ENCODE measurements around the gene C11orf68.

The C11orf68 gene

DNA sequence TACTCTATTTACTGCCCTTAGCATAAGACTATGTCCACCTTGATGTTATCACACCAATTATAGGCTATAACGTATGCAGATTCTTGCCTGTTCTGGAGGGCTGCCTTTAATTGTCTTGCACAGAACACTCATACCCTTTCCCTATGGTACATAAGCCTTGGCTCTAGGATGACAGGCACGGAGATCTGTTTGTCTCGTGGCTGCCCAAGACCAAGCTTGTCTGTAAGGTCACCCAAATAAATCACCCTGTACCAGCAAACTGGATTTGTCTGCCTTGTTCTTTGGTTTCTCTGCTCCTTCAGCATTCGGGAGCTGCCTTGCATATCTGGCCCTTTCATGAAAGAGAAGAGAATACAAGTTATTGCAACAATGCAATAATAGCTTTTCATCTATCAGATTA is 18.9 kb upstream of the C11orf68 start:
- H3K27ac Mint-ChIP-seq: peak overlapping the region in 1 of 3 experiments; percentile 20
- H3K27me3 Mint-ChIP-seq (ENCODE audit: low read depth): peaks cover 18% of the 10 kb centered on the region
- H3K4me1 Mint-ChIP-seq: peaks cover 12% of the 10 kb centered on the region
- no peak for TF ChIP-seq CTCF (IDR thresholded peaks at IDR 0.05; ENCODE audit: unreplicated experiment in 3 of 3)
- no peaks in the 10 kb centered on the region for H3K36me3 Mint-ChIP-seq (ENCODE audit: low read depth)
- H3K4me3 Mint-ChIP-seq: no peak overlapping the region
- no peaks in the 10 kb centered on the region for H3K9me3 Mint-ChIP-seq

DNA sequence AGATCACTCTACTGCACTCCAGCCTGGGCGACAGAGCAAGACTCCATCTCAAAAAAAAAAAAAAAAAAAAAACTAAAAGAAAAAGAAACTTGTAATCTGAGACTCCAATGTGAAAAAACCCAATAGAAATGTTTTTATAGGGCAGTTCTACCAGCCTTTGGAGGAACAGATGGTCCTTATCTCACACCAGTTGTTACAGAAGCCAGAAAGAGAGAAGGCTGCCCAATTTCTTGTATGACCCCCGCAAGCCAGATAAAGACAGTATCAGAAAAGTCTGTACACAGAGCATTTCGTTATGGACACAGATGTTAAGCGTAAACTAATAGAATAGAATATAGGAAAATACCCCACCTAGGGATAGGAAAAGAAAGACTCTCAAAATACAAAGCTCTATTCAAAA is 15.2 kb upstream of the C11orf68 start:
- H3K27me3 Mint-ChIP-seq (ENCODE audit: low read depth): peaks cover 9% of the 10 kb centered on the region
- TF ChIP-seq CTCF (IDR thresholded peaks at IDR 0.05; ENCODE audit: unreplicated experiment in 3 of 3): no peak
- peak overlapping the region; percentile 52 to 79 (median 59) for H3K27ac Mint-ChIP-seq
- no peak overlapping the region for H3K4me3 Mint-ChIP-seq
- H3K9me3 Mint-ChIP-seq: no peaks in the 10 kb centered on the region
- H3K4me1 Mint-ChIP-seq: peaks cover 6% of the 10 kb centered on the region
- no peaks in the 10 kb centered on the region for H3K36me3 Mint-ChIP-seq (ENCODE audit: low read depth)

GRCh38 chr11:65932558-65932919 is 13.7 kb upstream of the C11orf68 start:
- no peak for TF ChIP-seq CTCF (IDR thresholded peaks at IDR 0.05; ENCODE audit: unreplicated experiment in 3 of 3)
- peaks cover 6% of the 10 kb centered on the region for H3K4me1 Mint-ChIP-seq
- no peak overlapping the region for H3K4me3 Mint-ChIP-seq
- H3K27me3 Mint-ChIP-seq (ENCODE audit: low read depth): peaks cover 5% of the 10 kb centered on the region
- H3K9me3 Mint-ChIP-seq: no peaks in the 10 kb centered on the region
- H3K27ac Mint-ChIP-seq: no peak overlapping the region
- no peaks in the 10 kb centered on the region for H3K36me3 Mint-ChIP-seq (ENCODE audit: low read depth)

DNA sequence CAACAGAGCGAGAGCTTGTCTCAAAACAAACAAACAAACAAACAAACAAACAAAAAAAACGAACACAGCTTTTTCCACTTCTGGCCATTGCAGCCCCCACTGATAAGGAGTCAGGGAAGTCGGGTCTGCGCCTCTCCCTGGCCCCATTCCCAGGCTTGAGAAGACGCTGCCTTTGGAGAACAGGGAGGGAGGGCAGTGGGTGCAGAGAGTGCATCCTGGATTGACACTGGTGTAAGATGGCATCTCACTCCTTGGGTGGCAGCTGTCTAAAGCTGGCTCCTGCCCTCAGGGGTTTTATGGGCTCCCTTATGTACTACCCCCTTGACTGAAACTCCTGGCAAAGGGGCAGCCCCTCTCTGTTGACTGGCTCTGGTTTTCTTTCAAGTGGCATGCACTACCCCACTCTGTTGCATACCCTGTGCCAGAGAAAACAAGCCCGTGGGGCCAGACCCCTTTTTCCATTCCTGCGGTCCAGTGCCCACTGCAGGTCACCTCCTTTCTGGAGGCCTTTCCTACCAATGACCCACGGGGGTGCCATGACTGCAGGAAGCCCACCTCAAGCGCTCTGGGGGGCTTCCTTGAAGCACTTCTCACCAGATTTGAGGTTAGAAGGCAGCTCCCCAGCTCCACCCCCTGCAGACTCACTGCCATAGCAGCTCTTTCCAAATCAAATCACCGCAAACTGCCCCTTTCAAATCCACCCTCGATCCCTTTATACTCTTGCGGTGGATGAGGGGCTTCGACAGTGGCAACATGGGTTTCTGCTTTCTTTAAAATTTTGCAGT is 13.1 kb upstream of the C11orf68 start:
- Mint-ChIP-seq H3K27me3 (ENCODE audit: low read depth) (no peaks in the 10 kb centered on the region), H3K9me3 (no peaks in the 10 kb centered on the region), H3K27ac (no peak overlapping the region), H3K36me3 (ENCODE audit: low read depth) (no peaks in the 10 kb centered on the region), H3K4me1 (peaks cover 6% of the 10 kb centered on the region), H3K4me3 (no peak overlapping the region)
- no peak for TF ChIP-seq CTCF (IDR thresholded peaks at IDR 0.05; ENCODE audit: unreplicated experiment in 3 of 3)

DNA sequence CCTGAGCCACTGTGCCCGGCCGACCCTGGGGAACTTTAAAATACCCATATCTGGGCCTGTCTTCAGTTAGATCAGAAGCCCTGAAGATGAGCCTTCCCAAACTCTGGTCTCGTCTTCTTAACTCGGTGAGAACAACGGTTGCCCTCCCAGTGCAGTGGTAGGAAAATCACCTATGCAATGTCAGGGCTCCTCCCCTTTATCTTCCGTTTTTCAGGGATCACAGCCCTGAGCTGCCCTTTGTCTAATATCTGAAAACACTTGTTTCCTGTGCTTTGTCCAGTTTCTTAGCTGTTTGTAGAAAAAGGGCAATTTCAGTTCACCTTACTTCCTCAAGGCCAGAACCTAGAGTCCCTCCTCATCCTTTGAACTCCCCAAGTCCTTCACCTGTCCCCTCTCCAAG is 9.8 kb upstream of the C11orf68 start:
- TF ChIP-seq CTCF (IDR thresholded peaks at IDR 0.05; ENCODE audit: unreplicated experiment in 3 of 3): no peak
- Mint-ChIP-seq H3K9me3 (no peaks in the 10 kb centered on the region), H3K36me3 (ENCODE audit: low read depth) (no peaks in the 10 kb centered on the region), H3K4me1 (no peaks in the 10 kb centered on the region), H3K27ac (no peak overlapping the region), H3K4me3 (no peak overlapping the region), H3K27me3 (ENCODE audit: low read depth) (no peaks in the 10 kb centered on the region)

DNA sequence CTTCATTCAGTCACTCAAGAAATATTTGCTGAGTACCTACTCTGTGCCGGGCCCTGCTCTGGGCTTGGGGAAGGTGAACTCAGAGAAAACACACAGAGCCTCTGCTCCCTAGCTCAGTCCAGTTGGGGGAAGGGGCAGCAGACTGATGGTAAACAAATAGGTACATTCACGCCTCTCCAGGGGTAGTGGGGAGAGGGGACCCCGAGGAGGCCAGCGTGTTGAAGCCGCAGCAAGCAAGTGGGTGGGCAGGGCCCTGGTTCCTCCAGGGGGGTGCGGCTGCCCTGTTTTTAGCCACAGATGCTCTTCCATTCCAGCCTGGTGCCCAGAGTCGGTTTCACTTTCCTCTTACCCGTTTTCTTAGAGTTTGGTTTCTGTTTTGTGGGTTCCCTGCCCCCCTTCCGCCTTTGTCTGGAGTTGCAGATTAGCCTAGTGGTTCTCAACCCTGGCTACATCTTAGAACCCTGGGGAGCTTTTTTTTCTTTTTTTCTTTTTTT is 9.1 kb upstream of the C11orf68 start:
- no peak overlapping the region for H3K27ac Mint-ChIP-seq
- no peaks in the 10 kb centered on the region for H3K9me3 Mint-ChIP-seq
- H3K36me3 Mint-ChIP-seq (ENCODE audit: low read depth): peaks cover 6% of the 10 kb centered on the region
- no peak overlapping the region for H3K4me3 Mint-ChIP-seq
- no peaks in the 10 kb centered on the region for H3K4me1 Mint-ChIP-seq
- no peak for TF ChIP-seq CTCF (IDR thresholded peaks at IDR 0.05; ENCODE audit: unreplicated experiment in 3 of 3)
- no peaks in the 10 kb centered on the region for H3K27me3 Mint-ChIP-seq (ENCODE audit: low read depth)
